Lung (tissue), 12 donors: ENCODE results near the gene PGK2. TPM values are rescaled to one million over a fixed set of nuclear protein-coding genes. Genes with fewer than 3 reads are reported as not detected.

Experiments
- ATAC-seq: fragments of 200-7000 bp; cut with Tn5 transposase; one replicate; pipeline ENCODE4 v1.9.1; 2020; ENCODE audit warnings: moderate number of reproducible peaks; ENCODE audit not compliant: insufficient read depth, low FRiP score
- DNase-seq, 3 donors: peaks; one replicate each; pipeline ENCODE4 v3.0.0-alpha.2; 2013 to 2017
- H3K27ac ChIP-seq, 2 donors: one replicate each; pipeline ENCODE4 v1.5.1; 2013; ENCODE audit warnings: mild to moderate bottlenecking in 2 of 2, moderate library complexity in 2 of 2, control low read depth in 1 of 2, inconsistent platforms in 1 of 2, low read depth in 1 of 2, low read length in 1 of 2
- H3K27me3 ChIP-seq, 3 donors: one replicate each; pipeline ENCODE4 v1.5.1; 2013; ENCODE audit warnings: low read length in 2 of 3; ENCODE audit not compliant: control insufficient read depth in 3 of 3, insufficient read depth in 3 of 3
- H3K36me3 ChIP-seq, 4 donors: one replicate each; pipeline ENCODE4 v1.5.1; 2013; ENCODE audit warnings: low read length in 4 of 4, mild to moderate bottlenecking in 1 of 4, moderate library complexity in 1 of 4; ENCODE audit not compliant: control insufficient read depth in 4 of 4, insufficient read depth in 4 of 4
- H3K4me1 ChIP-seq, 5 donors: one replicate each; pipeline ENCODE4 v1.5.1; 2013; ENCODE audit warnings: low read length in 5 of 5, mild to moderate bottlenecking in 2 of 5, moderate library complexity in 1 of 5; ENCODE audit not compliant: control insufficient read depth in 5 of 5, insufficient read depth in 5 of 5
- H3K4me3 ChIP-seq: one replicate; pipeline ENCODE4 v1.5.1; 2013; ENCODE audit warnings: mild to moderate bottlenecking, control low read depth, moderate library complexity
- H3K9ac ChIP-seq, 2 donors: one replicate each; pipeline ENCODE4 v1.5.1; 2013; ENCODE audit warnings: low read length in 2 of 2, control low read depth in 1 of 2; ENCODE audit not compliant: insufficient read depth in 1 of 2
- H3K9me3 ChIP-seq, 4 donors: one replicate each; pipeline ENCODE4 v1.5.1; 2013; ENCODE audit warnings: low read length in 3 of 4, mild to moderate bottlenecking in 1 of 4, moderate library complexity in 1 of 4; ENCODE audit not compliant: control insufficient read depth in 4 of 4, insufficient read depth in 3 of 4
- CTCF ChIP-seq: IDR thresholded peaks from 2 replicates; pipeline ENCODE4 v1.5.1; 2012; ENCODE audit warnings: mild to moderate bottlenecking; ENCODE audit errors: control extremely low read depth, extremely low read depth
- WGBS, 2 donors: extraction: QIAGEN DNeasy Blood & Tissue Kit; methylation state at CpG; one replicate each; pipeline ENCODE4 v1.1.7; 2013; 5-methylcytosine and 5-hydroxymethylcytosine counted together
- polyA plus RNA-seq, 2 donors: library from polyadenylated mRNA; stranded (reverse); fragments of 200-250 nt; gene quantifications; one replicate each; pipeline ENCODE4 v1.2.1, GENCODE V29; 2013
- total RNA-seq, 2 donors: library from RNA; depleted of rRNA in 1 of 2; stranded (reverse); fragments of >200 nt in 1 of 2; gene quantifications; one replicate each; pipeline ENCODE4 v1.2.1, GENCODE V29; 2014 to 2021
- donor health status: control.
- donor health status: control.
- donor health status: Bipolar disorder and iron deficiency.
- donor health status: healthy.
- donor health status: DM: yes; HTN: yes; CAD: no.

PGK2 gene
- total and polyA plus RNA-seq, 4 donors, result not detected

- H3K36me3 ChIP-seq, result no peaks in the 10 kb centered on the region
- 70 to 79% methylated on average over 2 of the region's 2 CpGs for WGBS, 2 donors
Observed at GRCh38 chr6:49764571-49765236, 22.4 kb downstream of the PGK2 start.

GRCh38 chr6:49744259-49744658, 42.8 kb downstream of the PGK2 start, which contains the start of gene CRISP3:
Gene CRISP3, minus strand, starts transcription at chr6:49744388. Its CDS starts 21 bp downstream, at chr6:49744367.
- no peak for TF ChIP-seq CTCF

More at GRCh38 chr6:49764571-49765236, 22.4 kb downstream of the PGK2 start:
- H3K27ac ChIP-seq, result no peak overlapping the region
- no peak for TF ChIP-seq CTCF
- no peaks in the 10 kb centered on the region for H3K4me1 ChIP-seq
- no peak overlapping the region for H3K9ac ChIP-seq
- DNase-seq (no peak), ATAC-seq (no peak)
- H3K9me3 ChIP-seq, result no peaks in the 10 kb centered on the region
- H3K4me3 ChIP-seq, result no peak overlapping the region
- H3K27me3 ChIP-seq, result no peaks in the 10 kb centered on the region

GRCh38 chr6:49743429-49743828, 43.7 kb downstream of the PGK2 start:
- Histone ChIP-seq H3K27ac (no peak overlapping the region), H3K9me3 (no peaks in the 10 kb centered on the region), H3K9ac (no peak overlapping the region), H3K27me3 (no peaks in the 10 kb centered on the region), H3K4me3 (no peak overlapping the region), H3K36me3 (no peaks in the 10 kb centered on the region), H3K4me1 (no peaks in the 10 kb centered on the region)
- ATAC-seq (no peak), DNase-seq (no peak)
- no peak for TF ChIP-seq CTCF
- 53 to 84% methylated on average over 4 of the region's 4 CpGs for WGBS, 2 donors

More at GRCh38 chr6:49744259-49744658, 42.8 kb downstream of the PGK2 start, which contains the start of gene CRISP3:
- no peaks in the 10 kb centered on the region for H3K27me3 ChIP-seq
- WGBS, 2 donors, result 6 to 28% methylated on average over 1 of the region's 1 CpG
- ATAC-seq, result no peak
- no peaks in the 10 kb centered on the region for H3K36me3 ChIP-seq
- H3K9ac ChIP-seq, result no peak within 1 kb of the TSS
- H3K4me1 ChIP-seq, result no peaks in the 10 kb centered on the region
- H3K27ac ChIP-seq, result no peak within 1 kb of the TSS
- no peak within 1 kb of the TSS for H3K4me3 ChIP-seq
- H3K9me3 ChIP-seq, result no peaks in the 10 kb centered on the region
- DNase-seq, result no peak
